ENCODE results near the gene UCHL3. TPM values are rescaled to one million over a fixed set of nuclear protein-coding genes. Genes with fewer than 3 reads are reported as not detected.

UCHL3 gene
- total and polyA plus RNA-seq, 2 of the 4 experiments (the other 2 are of a cell fraction): 63.8 to 68.3 TPM

DNA sequence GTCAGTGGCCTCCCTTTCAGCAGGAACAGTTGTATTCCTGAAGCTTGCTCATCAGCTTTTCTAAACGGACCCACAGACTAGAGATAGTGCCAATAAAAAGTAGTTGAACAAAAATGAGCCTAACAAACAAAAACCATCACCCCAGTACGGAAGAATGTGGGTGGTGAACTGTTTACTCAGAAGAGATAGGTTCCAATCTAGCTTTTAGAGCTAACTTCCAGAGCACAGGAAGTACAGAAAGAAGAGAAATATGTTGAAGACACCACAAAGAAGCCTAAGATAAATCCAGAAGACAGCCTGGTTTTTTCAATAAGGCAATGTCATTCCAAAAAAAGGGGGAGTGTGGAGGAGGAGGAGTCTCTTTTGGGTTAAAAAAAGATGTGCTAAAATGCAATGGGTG, 83.7 kb downstream of the UCHL3 start:
- peaks cover 20 to 47% of the 10 kb centered on the region in 2 experiments for H3K79me1 ChIP-seq (ENCODE audit: low read depth in 1 of 2, low read length in 2 of 2)
- no peak overlapping the region for H3K4me3 ChIP-seq (ENCODE audit: insufficient read depth, low read depth, low read length)
- peak overlapping the region; percentile 51 for H3K4ac ChIP-seq (ENCODE audit: low read depth, low read length)
- 0 out of 2 replicates have a peak overlapping the region, but pooled peaks have one; percentile 6 for H3K4me2 ChIP-seq (ENCODE audit: low read depth, low read length)
- no peaks in the 10 kb centered on the region for H3K27me3 ChIP-seq (ENCODE audit: control insufficient read depth, insufficient read depth, low read length)
- peak overlapping the region; percentile 46; the same call in 1 of the 2 replicates for H3K56ac ChIP-seq (ENCODE audit: extremely low read depth, insufficient read depth, low read length)
- ATAC-seq (ENCODE audit: low read depth) (peak; percentile 56), DNase-seq (peak; percentile 97)
- ChIA-PET POLR2A (ENCODE audit: unreplicated experiment) (interaction anchor here (0.6 kb wide), 1 partner anchor 141 kb away, joined by 3 read pairs; no protein-coding TSS in a partner anchor), CTCF (interaction anchor here (0.7 to 1.6 kb wide), 2 partner anchors 22 to 40 kb away, joined by 3 to 4 read pairs; no protein-coding TSS in a partner anchor)
- H3K4me1 ChIP-seq (ENCODE audit: control insufficient read depth, insufficient read depth, low read length): peaks cover 14% of the 10 kb centered on the region
- peak overlapping the region; percentile 12 for H2AK9ac ChIP-seq (replicated peaks; ENCODE audit: low read depth, low read length, poor library complexity)
- TF ChIP-seq BHLHE40 (IDR thresholded peaks at IDR 0.05; ENCODE audit: low read depth, low read length): no peak
- 0 out of 2 replicates have a peak, but pooled peaks have one; percentile 5 for TF ChIP-seq RAD21 (IDR thresholded peaks at IDR 0.05; ENCODE audit: low read length)
- TF ChIP-seq, protein P1, sequence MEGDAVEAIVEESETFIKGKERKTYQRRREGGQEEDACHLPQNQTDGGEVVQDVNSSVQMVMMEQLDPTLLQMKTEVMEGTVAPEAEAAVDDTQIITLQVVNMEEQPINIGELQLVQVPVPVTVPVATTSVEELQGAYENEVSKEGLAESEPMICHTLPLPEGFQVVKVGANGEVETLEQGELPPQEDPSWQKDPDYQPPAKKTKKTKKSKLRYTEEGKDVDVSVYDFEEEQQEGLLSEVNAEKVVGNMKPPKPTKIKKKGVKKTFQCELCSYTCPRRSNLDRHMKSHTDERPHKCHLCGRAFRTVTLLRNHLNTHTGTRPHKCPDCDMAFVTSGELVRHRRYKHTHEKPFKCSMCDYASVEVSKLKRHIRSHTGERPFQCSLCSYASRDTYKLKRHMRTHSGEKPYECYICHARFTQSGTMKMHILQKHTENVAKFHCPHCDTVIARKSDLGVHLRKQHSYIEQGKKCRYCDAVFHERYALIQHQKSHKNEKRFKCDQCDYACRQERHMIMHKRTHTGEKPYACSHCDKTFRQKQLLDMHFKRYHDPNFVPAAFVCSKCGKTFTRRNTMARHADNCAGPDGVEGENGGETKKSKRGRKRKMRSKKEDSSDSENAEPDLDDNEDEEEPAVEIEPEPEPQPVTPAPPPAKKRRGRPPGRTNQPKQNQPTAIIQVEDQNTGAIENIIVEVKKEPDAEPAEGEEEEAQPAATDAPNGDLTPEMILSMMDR (conservative IDR thresholded peaks at IDR 0.05; ENCODE audit: low read depth, low read length): no peak
- TF ChIP-seq, protein P2, sequence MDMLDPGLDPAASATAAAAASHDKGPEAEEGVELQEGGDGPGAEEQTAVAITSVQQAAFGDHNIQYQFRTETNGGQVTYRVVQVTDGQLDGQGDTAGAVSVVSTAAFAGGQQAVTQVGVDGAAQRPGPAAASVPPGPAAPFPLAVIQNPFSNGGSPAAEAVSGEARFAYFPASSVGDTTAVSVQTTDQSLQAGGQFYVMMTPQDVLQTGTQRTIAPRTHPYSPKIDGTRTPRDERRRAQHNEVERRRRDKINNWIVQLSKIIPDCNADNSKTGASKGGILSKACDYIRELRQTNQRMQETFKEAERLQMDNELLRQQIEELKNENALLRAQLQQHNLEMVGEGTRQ (IDR thresholded peaks at IDR 0.05; ENCODE audit: low read depth, low read length): no peak; the same call in 1 of the 2 replicates
- 0 out of 2 replicates have a peak, but pooled peaks have one; percentile 4 for TF ChIP-seq FOS (IDR thresholded peaks at IDR 0.05; ENCODE audit: low read depth, low read length)
- TF ChIP-seq NFE2L2 (IDR thresholded peaks at IDR 0.05; ENCODE audit: low read depth, low read length): no peak
- TF ChIP-seq CHD1 (IDR thresholded peaks at IDR 0.05; ENCODE audit: low read depth, low read length): no peak
- TF ChIP-seq RFX5 (IDR thresholded peaks at IDR 0.05; ENCODE audit: low read depth, low read length): no peak
- TF ChIP-seq, protein P3, sequence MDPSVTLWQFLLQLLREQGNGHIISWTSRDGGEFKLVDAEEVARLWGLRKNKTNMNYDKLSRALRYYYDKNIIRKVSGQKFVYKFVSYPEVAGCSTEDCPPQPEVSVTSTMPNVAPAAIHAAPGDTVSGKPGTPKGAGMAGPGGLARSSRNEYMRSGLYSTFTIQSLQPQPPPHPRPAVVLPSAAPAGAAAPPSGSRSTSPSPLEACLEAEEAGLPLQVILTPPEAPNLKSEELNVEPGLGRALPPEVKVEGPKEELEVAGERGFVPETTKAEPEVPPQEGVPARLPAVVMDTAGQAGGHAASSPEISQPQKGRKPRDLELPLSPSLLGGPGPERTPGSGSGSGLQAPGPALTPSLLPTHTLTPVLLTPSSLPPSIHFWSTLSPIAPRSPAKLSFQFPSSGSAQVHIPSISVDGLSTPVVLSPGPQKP (IDR thresholded peaks at IDR 0.05; ENCODE audit: borderline replicate concordance, low read depth, low read length): no peak
- TF ChIP-seq RCOR1 (IDR thresholded peaks at IDR 0.05; ENCODE audit: insufficient replicate concordance, low read length): no peak
- TF ChIP-seq SMC3 (IDR thresholded peaks at IDR 0.05; ENCODE audit: low read depth, low read length): 0 out of 2 replicates have a peak, but pooled peaks have one; percentile 5
- TF ChIP-seq MAFK (IDR thresholded peaks at IDR 0.05; ENCODE audit: low read depth, low read length): peak; percentile 35; the same call in 1 of the 2 replicates
- TF ChIP-seq POLR2A (IDR thresholded peaks at IDR 0.05; ENCODE audit: low read depth, low read length): no peak
- TF ChIP-seq MAZ (IDR thresholded peaks at IDR 0.05; ENCODE audit: borderline replicate concordance, low read depth, low read length): no peak
- no peak for TF ChIP-seq MXI1 (IDR thresholded peaks at IDR 0.05; ENCODE audit: borderline replicate concordance, low read depth, low read length)
- peak overlapping the region; percentile 8; the same call in 1 of the 3 replicates for H2BK15ac ChIP-seq (ENCODE audit: low read depth, low read length)
- WGBS, 2 experiments (ENCODE audit: extremely low coverage in 2 of 2, insufficient read length in 1 of 2): no CpG with 5 or more reads among the region's 2 CpGs
- peak overlapping the region; percentile 74; the same call in 1 of the 2 replicates for H2AK5ac ChIP-seq (ENCODE audit: low read depth, low read length)
- peak overlapping the region; percentile 58 for H3K18ac ChIP-seq (ENCODE audit: low read depth, low read length)
- H3K9me1 ChIP-seq (ENCODE audit: insufficient read depth, low read length): peaks cover 6% of the 10 kb centered on the region; the same call in 1 of the 2 replicates
- in situ Hi-C loops (cut with MboI; ENCODE audit: low sequenced_read_pairs): no loop called here
- H2BK5ac ChIP-seq (ENCODE audit: low read depth, low read length, poor library complexity, severe bottlenecking): peak overlapping the region; percentile 88
- dilution Hi-C loops (cut with HindIII; ENCODE audit: low sequenced_read_pairs, unreplicated experiment): no loop called here
- 0 out of 2 replicates have a peak, but pooled peaks cover under 1% of the 10 kb centered on the region for H4K20me1 ChIP-seq (ENCODE audit: insufficient read depth, low read length)
- H4K91ac ChIP-seq (ENCODE audit: insufficient read depth, low read depth, low read length): peak overlapping the region; percentile 73
- peak overlapping the region; percentile 59; the same call in 1 of the 2 replicates for H2BK20ac ChIP-seq (ENCODE audit: low read depth, low read length)
- peak overlapping the region; percentile 84 for H2BK120ac ChIP-seq (ENCODE audit: low read depth, low read length)
- H3K23ac ChIP-seq (ENCODE audit: low read depth, low read length): no peak overlapping the region
- intact Hi-C loops (cut with micrococcal nuclease): no loop called here
- no peak overlapping the region for H2AFZ ChIP-seq (replicated peaks; ENCODE audit: low read length, poor library complexity)
- no peak overlapping the region for H3K9ac ChIP-seq (ENCODE audit: low read depth, low read length)
- H3K27ac ChIP-seq (ENCODE audit: insufficient read depth, low read length): peak overlapping the region; percentile 62
- peak overlapping the region in 1 of 2 experiments; percentile 82; a peak in 3 of 4 replicates for H4K8ac ChIP-seq (ENCODE audit: low read depth in 2 of 2, low read length in 2 of 2)
- no peaks in the 10 kb centered on the region for H3K9me3 ChIP-seq (ENCODE audit: control insufficient read depth, insufficient read depth, low read length)
- no TSS peak for BruUV-seq (replicated peaks)
- 0 out of 2 replicates have a peak overlapping the region, but pooled peaks have one; percentile 24 for H3K14ac ChIP-seq (replicated peaks; ENCODE audit: low read depth, low read length)
- H3K36me3 ChIP-seq (ENCODE audit: control insufficient read depth, insufficient read depth, low read length): no peaks in the 10 kb centered on the region
- peak overlapping the region; percentile 4; the same call in 1 of the 2 replicates for H4K5ac ChIP-seq (ENCODE audit: low read depth, low read length)
